HCT116 (cell line): Measurements from ENCODE around the gene LASP1.

Experiments
- CEBPB ChIP-seq: IDR thresholded peaks from 2 replicates; pipeline ENCODE4 v1.6.1; 2012; ENCODE audit warnings: low read depth
- CTCF ChIP-seq, 3 experiments: fragments of 200-600 bp in 1 of 3; sonication (generic) in 1 of 3; IDR thresholded peaks in 2 of 3; conservative IDR thresholded peaks in 1 of 3; 2 replicates each; pipeline ENCODE4 v1.5.1; 2012 to 2017; ENCODE audit warnings: low read depth in 2 of 3, low read length in 2 of 3, antibody characterized with exemption in 1 of 3, borderline replicate concordance in 1 of 3, control low read depth in 1 of 3, mild to moderate bottlenecking in 1 of 3, mixed read lengths in 1 of 3, mixed run types in 1 of 3, moderate library complexity in 1 of 3; ENCODE audit not compliant: insufficient read depth in 1 of 3
- ELF1 ChIP-seq: IDR thresholded peaks from 2 replicates; pipeline ENCODE4 v1.6.1; 2012; ENCODE audit warnings: low read depth, borderline replicate concordance
- EZH2 ChIP-seq: fragments of 200-600 bp; sonication (generic); IDR thresholded peaks from 2 replicates; pipeline ENCODE4 v1.6.1; 2017; ENCODE audit warnings: antibody characterized with exemption, mixed run types
- JUND ChIP-seq: IDR thresholded peaks from 2 replicates; pipeline ENCODE4 v1.6.1; 2012
- MAX ChIP-seq: IDR thresholded peaks from 2 replicates; pipeline ENCODE4 v1.6.1; 2012
- POLR2A ChIP-seq: IDR thresholded peaks from 2 replicates; pipeline ENCODE4 v1.7.0; 2011; ENCODE audit warnings: borderline replicate concordance; ENCODE audit not compliant: insufficient read depth, insufficient read length; ENCODE audit errors: extremely low read depth
- POLR2AphosphoS5 ChIP-seq: IDR thresholded peaks from 2 replicates; pipeline ENCODE4 v1.6.1; 2011; ENCODE audit warnings: mild to moderate bottlenecking, low read depth, low read length, moderate library complexity
- SP1 ChIP-seq: IDR thresholded peaks from 2 replicates; pipeline ENCODE4 v1.6.1; 2012; ENCODE audit warnings: low read depth
- TCF7L2 ChIP-seq: IDR thresholded peaks from 2 replicates; pipeline ENCODE4 v1.7.0; 2011; ENCODE audit warnings: borderline replicate concordance, inconsistent platforms; ENCODE audit not compliant: insufficient read depth, insufficient read length; ENCODE audit errors: extremely low read depth
- YY1 ChIP-seq: IDR thresholded peaks from 2 replicates; pipeline ENCODE4 v1.6.1; 2011; ENCODE audit warnings: low read length, low read depth, moderate library complexity, mild to moderate bottlenecking; ENCODE audit not compliant: insufficient replicate concordance; ENCODE audit errors: extremely low read depth
- ZBTB33 ChIP-seq: IDR thresholded peaks from 2 replicates; pipeline ENCODE4 v1.6.1; 2011; ENCODE audit warnings: mild to moderate bottlenecking, low read length, moderate library complexity; ENCODE audit not compliant: insufficient replicate concordance; ENCODE audit errors: extremely low read depth

GRCh38 chr17:38905375-38905774, 35.5 kb downstream of the LASP1 start:
- TF ChIP-seq CTCF (IDR thresholded peaks at IDR 0.05 in 2 of 3, conservative IDR thresholded peaks at IDR 0.05 in 1 of 3; ENCODE audit: borderline replicate concordance in 1 of 3, insufficient read depth in 1 of 3, low read depth in 2 of 3, low read length in 2 of 3) (no peak), TCF7L2 (no peak), MAX (no peak), CEBPB (no peak), SP1 (no peak), EZH2 (no peak), ELF1 (no peak), POLR2A (no peak), YY1 (no peak), POLR2AphosphoS5 (no peak), JUND (no peak), ZBTB33 (no peak)
